Measurements from ENCODE around the gene TCOF1.
"Not testable (repeated sequence)": the region's sequence is repeated elsewhere in the genome, so short reads cannot be mapped to it uniquely, and the experiment has no call there.

TCOF1 gene

DNA sequence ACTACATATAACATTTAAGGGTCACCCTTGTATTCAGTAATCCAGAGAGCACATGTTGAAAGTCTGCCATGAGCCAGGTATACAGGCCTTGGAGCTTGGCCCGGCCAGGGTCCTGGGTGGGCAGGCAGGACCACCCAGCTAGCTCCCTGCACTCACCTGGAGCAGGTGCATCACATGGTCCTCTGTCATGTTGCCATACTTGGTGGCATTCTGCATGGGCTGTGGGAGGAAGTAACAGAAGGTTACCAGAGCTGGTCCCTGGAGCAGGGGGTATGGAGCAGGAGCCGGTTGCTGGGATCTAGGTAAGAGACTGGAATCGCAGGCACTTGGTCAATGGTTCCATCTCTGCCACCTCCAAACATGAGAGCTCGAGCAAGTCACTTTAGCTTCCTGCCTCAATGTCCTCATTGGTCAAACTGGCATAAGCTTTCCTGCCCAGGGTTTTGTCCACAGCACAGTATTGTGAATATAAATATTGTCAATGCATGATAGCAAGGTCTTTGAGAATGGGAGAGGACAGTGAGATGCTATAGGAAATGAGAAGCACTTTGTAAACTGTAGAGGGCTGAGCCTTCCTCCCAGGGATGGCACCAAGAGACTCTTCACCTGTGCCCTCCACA lies 48.7 kb downstream of the TCOF1 start:
- DNase-seq = no peak

DNA sequence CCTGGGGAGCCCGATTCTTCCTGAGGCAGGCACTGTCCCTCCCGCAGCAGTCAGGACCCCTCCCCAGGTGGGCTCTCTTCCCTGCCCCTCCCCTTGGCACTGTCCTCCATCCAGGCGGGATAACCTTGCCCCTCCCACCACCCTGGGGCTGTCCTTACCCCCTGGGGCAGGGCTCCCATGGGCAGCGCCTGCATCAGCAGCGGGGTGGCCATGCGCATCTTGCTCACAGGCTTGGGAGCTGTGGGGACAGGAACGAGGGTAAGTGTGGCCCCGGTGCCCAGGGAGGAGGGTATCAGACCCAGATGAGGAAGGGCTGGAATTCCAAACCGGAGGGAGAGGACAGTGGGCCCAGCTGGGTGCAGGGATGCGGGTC lies 49.2 kb downstream of the TCOF1 start:
- no peak for DNase-seq

GRCh38 chr5:150407096-150407720 lies 49.7 kb downstream of the TCOF1 start:
- DNase-seq = no peak

DNA sequence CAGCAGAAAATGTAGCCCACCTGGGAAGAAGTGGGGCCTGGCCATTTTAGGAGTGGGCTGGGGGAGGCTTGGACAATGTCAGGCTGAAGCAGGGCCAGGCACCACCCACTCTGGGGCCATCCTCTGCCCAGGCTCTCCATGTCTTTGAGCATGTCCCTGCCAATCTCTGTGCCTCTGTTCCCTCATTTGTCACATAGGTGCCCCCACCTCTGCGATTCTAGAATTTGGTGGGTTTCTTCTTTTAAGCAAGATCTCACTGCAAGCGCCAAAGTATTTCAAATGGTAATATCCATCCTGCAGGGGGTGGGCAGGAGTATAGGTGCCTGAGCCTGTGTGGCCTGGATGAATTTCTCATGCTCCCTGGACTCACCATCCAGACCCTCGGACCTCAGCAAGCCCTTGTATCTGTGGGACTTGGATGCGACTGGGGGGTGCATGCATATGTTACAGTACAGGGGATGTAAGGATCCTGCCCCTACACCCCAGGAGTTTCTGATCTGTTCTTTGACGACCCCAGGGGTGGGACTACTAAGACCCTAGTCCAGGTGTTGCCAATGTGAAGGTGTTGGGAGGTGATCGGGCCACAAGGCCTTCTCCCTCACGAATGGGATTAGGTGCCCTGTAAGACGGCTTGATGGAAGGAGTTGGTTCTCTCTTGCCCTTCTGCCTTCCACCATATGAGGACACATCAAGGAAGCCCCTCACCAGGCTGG lies 50.9 kb downstream of the TCOF1 start:
- DNase-seq = no peak

- DNase-seq = peak; percentile 65
Measured at GRCh38 chr5:150409638-150410523, 52.4 kb downstream of the TCOF1 start.

- DNase-seq = peak; percentile 33
Measured at GRCh38 chr5:150410524-150411244, 53.2 kb downstream of the TCOF1 start.

DNA sequence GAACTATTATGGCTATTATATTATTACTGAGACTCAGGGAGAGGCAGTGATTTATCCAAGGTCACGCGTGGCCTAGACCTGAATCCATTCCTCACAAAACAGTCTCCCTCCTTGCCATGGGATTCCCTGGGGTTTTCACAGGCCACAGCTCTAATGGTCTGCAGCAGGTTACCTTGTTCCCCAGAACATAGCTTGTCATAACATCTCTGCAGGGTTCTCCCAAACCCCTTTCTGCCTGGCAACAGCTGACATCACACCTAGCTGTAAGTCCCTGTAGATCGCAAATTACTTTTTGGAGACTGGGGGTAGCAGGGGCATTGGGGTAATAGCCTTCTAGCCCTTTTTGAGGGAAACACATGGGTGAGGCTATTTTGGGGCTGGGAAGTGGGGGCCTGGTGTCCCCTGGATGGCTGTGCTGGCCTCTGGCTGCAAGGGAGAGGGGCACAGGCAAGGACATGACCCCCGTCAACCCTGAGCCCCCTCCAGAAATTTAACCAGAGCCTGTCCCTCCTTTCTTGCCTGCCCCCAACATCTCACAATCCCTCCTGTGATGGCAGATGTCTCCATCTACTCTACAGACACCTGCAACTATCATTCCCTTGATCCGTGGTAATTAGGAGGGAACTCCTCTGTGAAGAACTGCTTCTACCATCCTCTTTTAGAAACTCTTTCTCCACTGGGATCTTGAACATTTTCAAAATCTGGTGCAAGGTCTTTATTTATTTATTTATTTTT lies 53.9 kb downstream of the TCOF1 start:
- DNase-seq = no peak

DNA sequence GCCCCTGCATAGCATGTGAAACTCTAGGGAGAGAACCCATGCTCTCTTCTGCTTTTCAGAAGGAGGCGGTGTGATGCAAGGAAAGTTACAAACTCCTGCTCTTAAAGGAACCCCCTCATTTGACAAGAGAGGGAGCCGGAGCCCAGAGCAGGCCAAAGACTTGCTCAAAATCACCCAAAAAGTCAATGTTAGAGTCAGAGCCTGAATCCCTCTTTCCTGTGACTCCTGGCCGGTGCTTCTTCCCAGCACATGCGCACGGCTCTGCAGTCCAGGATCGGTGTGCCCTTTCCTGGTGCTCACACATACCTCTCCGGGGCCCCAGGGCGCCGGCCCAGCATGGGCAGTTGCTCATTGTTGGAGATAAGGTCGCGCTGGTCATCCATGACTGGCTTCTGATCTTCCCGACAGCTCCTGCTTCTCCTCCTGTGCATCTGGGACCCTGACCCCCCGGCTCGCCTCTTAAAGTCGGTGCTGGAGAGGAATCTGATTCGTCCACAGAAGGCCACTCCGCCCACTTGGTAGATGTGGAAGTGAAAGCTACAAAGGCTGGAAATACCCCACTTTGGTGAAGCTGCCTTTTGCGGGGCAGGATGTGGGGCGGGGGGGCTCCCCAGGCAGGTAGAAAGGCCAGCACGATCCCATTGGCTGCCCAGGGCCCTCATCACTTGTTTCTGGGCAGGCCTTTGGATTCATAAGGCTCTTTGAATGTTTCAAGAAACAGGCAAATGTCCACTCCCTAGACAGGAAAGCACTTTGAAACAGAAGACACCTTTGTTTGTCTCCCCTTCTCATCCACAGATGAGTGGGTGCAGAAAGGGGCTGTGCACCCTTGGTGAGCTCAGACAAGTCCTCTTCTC lies 55.0 kb downstream of the TCOF1 start, which contains the start of gene CD74:
CD74 (minus strand) TSS at position 592 of the 857 bp plus-strand sequence; CDS start at position 431, 161 bp downstream.
- DNase-seq = no peak

DNA sequence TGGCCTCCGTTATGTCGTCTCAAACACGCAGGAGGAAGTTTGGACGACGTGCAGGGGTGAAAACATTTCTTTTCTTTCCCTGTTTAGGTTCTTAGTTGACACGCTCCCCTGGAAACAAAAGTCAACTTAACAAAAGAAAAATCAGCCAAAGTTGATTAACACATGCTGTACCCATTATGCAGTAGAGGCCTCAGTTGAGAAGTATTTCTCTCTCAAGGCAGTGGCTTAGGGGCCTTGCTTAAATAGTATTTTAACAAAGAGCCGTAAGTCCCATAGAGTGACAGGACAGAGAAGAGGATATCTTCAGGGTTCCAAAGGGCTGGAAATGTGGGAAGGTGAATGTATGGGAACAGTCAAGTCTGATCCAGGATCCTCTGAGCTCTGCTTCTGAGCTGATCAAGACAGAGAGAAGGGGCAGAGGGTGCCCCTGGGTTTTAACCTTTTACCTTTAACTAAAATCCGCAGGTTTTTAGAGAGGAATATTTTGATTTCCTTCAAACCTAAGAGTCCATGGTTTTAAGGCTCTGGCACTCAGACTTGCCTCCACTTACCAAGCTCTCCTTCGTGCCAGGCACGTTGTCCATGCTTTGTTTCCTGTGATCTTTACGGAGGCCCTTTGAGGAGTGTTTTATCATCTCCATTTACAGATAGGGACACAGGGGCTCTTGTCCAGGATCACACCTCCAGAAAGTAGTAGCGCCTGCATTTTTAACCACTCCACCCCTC lies 55.8 kb downstream of the TCOF1 start:
- DNase-seq = no peak

GRCh38 chr5:150413902-150414790 lies 56.6 kb downstream of the TCOF1 start:
- not testable (repeated sequence) for DNase-seq

GRCh38 chr5:150419630-150420270 lies 62.3 kb downstream of the TCOF1 start:
- DNase-seq = no peak

- DNase-seq = no peak
Measured at GRCh38 chr5:150422075-150422474, 64.6 kb downstream of the TCOF1 start.

- DNase-seq = no peak
Measured at GRCh38 chr5:150422758-150423157, 65.3 kb downstream of the TCOF1 start.

- DNase-seq = not testable (repeated sequence)
Measured at GRCh38 chr5:150426165-150426564, 68.7 kb downstream of the TCOF1 start.

DNA sequence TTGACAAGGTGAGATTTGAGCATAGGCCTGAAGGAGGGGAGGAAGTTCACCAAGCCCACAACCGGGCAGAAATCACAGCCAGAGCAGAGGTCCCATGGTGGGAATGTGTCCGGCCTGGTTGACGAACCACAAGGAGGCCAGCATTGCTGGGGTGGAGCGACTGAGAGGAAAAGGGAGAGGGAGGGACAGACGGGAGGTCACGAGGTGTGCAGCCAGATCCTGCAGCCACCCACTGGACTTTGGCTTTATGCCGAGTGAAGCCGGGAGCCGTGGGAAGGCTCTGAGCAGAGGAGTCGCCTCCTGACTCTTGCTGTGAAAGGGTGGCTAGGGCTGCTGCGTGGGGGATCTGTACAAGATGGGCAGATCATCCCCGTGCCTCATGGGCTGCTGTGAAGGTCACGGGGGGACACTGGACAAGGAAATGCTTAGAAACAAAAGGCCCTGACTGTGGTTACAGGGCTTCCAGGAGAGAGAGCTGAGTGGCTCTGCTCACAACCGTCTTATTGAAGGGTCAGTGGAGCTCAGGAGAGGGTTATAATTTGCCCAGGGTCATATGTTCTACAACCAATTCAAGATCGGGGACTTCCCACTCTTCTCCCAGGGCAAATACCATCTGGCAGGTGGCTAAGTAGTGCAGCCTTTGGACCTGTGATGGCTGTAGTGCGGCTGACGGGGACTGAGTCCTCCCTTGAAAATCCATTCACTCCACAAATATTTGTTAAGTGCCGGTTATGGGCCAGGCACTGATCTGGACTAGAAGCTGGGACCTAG lies 70.8 kb downstream of the TCOF1 start:
- no peak for DNase-seq

- DNase-seq = no peak
Measured at GRCh38 chr5:150428978-150429377, 71.5 kb downstream of the TCOF1 start.

- no peak for DNase-seq
Measured at GRCh38 chr5:150429410-150429873, 71.9 kb downstream of the TCOF1 start.
